Measurements from ENCODE around the gene METTL25B.

Gene METTL25B

GRCh38 chr1:156772222-156772621 lies 44.0 kb downstream of the METTL25B start:
- H3K4me1 ChIP-seq (ENCODE audit: control insufficient read depth, insufficient read depth, low read length), result peaks cover 9% of the 10 kb centered on the region
- no peak overlapping the region for H3K27ac ChIP-seq (ENCODE audit: insufficient read depth, low read depth, low read length, poor library complexity, severe bottlenecking)
- no peaks in the 10 kb centered on the region for H3K27me3 ChIP-seq (ENCODE audit: control insufficient read depth, insufficient read depth, low read length, poor library complexity, severe bottlenecking)
- 97 to 100% methylated on average over 3 of the region's 3 CpGs for WGBS, 2 experiments
- H3K9me3 ChIP-seq (ENCODE audit: control insufficient read depth, low read length), result no peaks in the 10 kb centered on the region
- no peak overlapping the region for H3K4me3 ChIP-seq (ENCODE audit: insufficient read depth, low read depth, low read length)
- peaks cover 9% of the 10 kb centered on the region for H3K36me3 ChIP-seq (ENCODE audit: control insufficient read depth, insufficient read depth, low read length)

- no peak overlapping the region for H3K4me3 ChIP-seq (ENCODE audit: insufficient read depth, low read depth, low read length)
- peaks cover 9% of the 10 kb centered on the region for H3K4me1 ChIP-seq (ENCODE audit: control insufficient read depth, insufficient read depth, low read length)
- 81% methylated on average over 9 of the region's 9 CpGs for WGBS, 2 experiments
- H3K27me3 ChIP-seq (ENCODE audit: control insufficient read depth, insufficient read depth, low read length, poor library complexity, severe bottlenecking), result no peaks in the 10 kb centered on the region
- no peak overlapping the region for H3K27ac ChIP-seq (ENCODE audit: insufficient read depth, low read depth, low read length, poor library complexity, severe bottlenecking)
- peaks cover 9% of the 10 kb centered on the region for H3K36me3 ChIP-seq (ENCODE audit: control insufficient read depth, insufficient read depth, low read length)
- no peaks in the 10 kb centered on the region for H3K9me3 ChIP-seq (ENCODE audit: control insufficient read depth, low read length)
Measured at GRCh38 chr1:156772728-156773497, 44.6 kb downstream of the METTL25B start.

DNA sequence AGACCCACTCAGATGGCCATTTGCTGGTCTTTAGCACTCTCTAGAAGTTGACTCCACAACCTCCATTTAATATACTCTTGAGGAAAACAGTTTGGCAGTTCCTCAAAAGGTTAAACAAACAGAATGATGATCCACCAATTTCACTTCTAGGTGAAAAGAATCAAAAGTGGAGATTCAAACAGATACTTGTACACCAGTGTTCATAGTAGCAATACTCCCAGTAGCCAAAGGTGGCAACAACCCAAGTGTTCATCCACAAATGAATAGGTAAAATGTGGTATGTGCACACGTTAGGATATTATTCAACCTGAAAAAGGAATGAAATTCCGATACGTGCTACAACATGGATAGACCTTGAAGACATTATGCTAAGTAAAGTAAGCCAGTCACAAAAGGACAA lies 45.3 kb downstream of the METTL25B start:
- Histone ChIP-seq H3K36me3 (ENCODE audit: control insufficient read depth, insufficient read depth, low read length) (peaks cover 9% of the 10 kb centered on the region), H3K4me1 (ENCODE audit: control insufficient read depth, insufficient read depth, low read length) (peaks cover 6% of the 10 kb centered on the region), H3K9me3 (ENCODE audit: control insufficient read depth, low read length) (no peaks in the 10 kb centered on the region), H3K27ac (ENCODE audit: insufficient read depth, low read depth, low read length, poor library complexity, severe bottlenecking) (no peak overlapping the region), H3K27me3 (ENCODE audit: control insufficient read depth, insufficient read depth, low read length, poor library complexity, severe bottlenecking) (no peaks in the 10 kb centered on the region), H3K4me3 (ENCODE audit: insufficient read depth, low read depth, low read length) (no peak overlapping the region)
- WGBS, 2 experiments, result 96 to 98% methylated on average over 3 of the region's 3 CpGs

- H3K4me3 ChIP-seq (ENCODE audit: insufficient read depth, low read depth, low read length), result no peak overlapping the region
- H3K27me3 ChIP-seq (ENCODE audit: control insufficient read depth, insufficient read depth, low read length, poor library complexity, severe bottlenecking), result no peaks in the 10 kb centered on the region
- H3K36me3 ChIP-seq (ENCODE audit: control insufficient read depth, insufficient read depth, low read length), result peaks cover 8% of the 10 kb centered on the region
- 92 to 95% methylated on average over 4 to 5 of the region's 5 CpGs for WGBS, 2 experiments
- H3K27ac ChIP-seq (ENCODE audit: insufficient read depth, low read depth, low read length, poor library complexity, severe bottlenecking), result no peak overlapping the region
- no peaks in the 10 kb centered on the region for H3K9me3 ChIP-seq (ENCODE audit: control insufficient read depth, low read length)
- no peaks in the 10 kb centered on the region for H3K4me1 ChIP-seq (ENCODE audit: control insufficient read depth, insufficient read depth, low read length)
Measured at GRCh38 chr1:156775799-156776198, 47.5 kb downstream of the METTL25B start.

- Histone ChIP-seq H3K4me1 (ENCODE audit: control insufficient read depth, insufficient read depth, low read length) (no peaks in the 10 kb centered on the region), H3K9me3 (ENCODE audit: control insufficient read depth, low read length) (no peaks in the 10 kb centered on the region), H3K36me3 (ENCODE audit: control insufficient read depth, insufficient read depth, low read length) (no peaks in the 10 kb centered on the region), H3K27me3 (ENCODE audit: control insufficient read depth, insufficient read depth, low read length, poor library complexity, severe bottlenecking) (no peaks in the 10 kb centered on the region), H3K4me3 (ENCODE audit: insufficient read depth, low read depth, low read length) (no peak overlapping the region), H3K27ac (ENCODE audit: insufficient read depth, low read depth, low read length, poor library complexity, severe bottlenecking) (no peak overlapping the region)
- WGBS, 2 experiments, result 91 to 96% methylated on average over 4 of the region's 4 CpGs
Measured at GRCh38 chr1:156776942-156777341, 48.7 kb downstream of the METTL25B start.

- H3K9me3 ChIP-seq (ENCODE audit: control insufficient read depth, low read length), result no peaks in the 10 kb centered on the region
- H3K4me3 ChIP-seq (ENCODE audit: insufficient read depth, low read depth, low read length), result no peak overlapping the region
- 85 to 91% methylated on average over 1 of the region's 1 CpG for WGBS, 2 experiments
- H3K27me3 ChIP-seq (ENCODE audit: control insufficient read depth, insufficient read depth, low read length, poor library complexity, severe bottlenecking), result no peaks in the 10 kb centered on the region
- H3K36me3 ChIP-seq (ENCODE audit: control insufficient read depth, insufficient read depth, low read length), result no peaks in the 10 kb centered on the region
- H3K27ac ChIP-seq (ENCODE audit: insufficient read depth, low read depth, low read length, poor library complexity, severe bottlenecking), result no peak overlapping the region
- no peaks in the 10 kb centered on the region for H3K4me1 ChIP-seq (ENCODE audit: control insufficient read depth, insufficient read depth, low read length)
Measured at GRCh38 chr1:156777573-156777972, 49.3 kb downstream of the METTL25B start.

DNA sequence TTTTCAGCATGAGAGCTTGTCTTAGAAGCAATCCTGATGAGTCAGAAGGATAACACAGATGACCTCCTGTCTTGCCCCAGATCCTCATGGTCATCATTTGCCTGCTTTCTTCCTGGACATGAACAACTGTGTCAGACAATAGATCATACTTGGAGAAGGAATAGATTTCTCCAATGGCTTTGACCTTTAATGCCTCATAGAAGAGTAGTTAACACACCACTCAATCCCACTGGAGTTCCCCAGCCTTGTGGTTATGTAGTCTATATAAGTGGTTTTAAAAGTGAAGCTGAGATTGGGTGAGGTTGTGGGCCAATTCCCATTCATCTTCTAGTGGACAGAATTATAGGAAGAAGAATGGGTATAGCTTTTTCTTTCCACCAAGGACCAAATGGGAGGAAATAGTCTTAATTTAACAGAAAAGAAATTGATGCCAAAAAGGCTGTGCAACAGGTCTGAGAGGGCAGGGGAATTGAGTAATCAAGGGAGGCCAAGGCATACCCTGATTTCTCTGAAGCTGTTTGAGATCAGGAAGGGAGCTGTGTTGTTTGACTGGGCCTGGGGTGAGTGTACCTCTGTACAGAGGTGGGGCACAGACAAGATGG lies 53.4 kb downstream of the METTL25B start:
- no peaks in the 10 kb centered on the region for H3K4me1 ChIP-seq (ENCODE audit: control insufficient read depth, insufficient read depth, low read length)
- H3K9me3 ChIP-seq (ENCODE audit: control insufficient read depth, low read length), result no peaks in the 10 kb centered on the region
- H3K4me3 ChIP-seq (ENCODE audit: insufficient read depth, low read depth, low read length), result no peak overlapping the region
- no peaks in the 10 kb centered on the region for H3K27me3 ChIP-seq (ENCODE audit: control insufficient read depth, insufficient read depth, low read length, poor library complexity, severe bottlenecking)
- no peak overlapping the region for H3K27ac ChIP-seq (ENCODE audit: insufficient read depth, low read depth, low read length, poor library complexity, severe bottlenecking)
- peaks cover 20% of the 10 kb centered on the region for H3K36me3 ChIP-seq (ENCODE audit: control insufficient read depth, insufficient read depth, low read length)

GRCh38 chr1:156785458-156785857 lies 57.2 kb downstream of the METTL25B start:
- no peaks in the 10 kb centered on the region for H3K4me1 ChIP-seq (ENCODE audit: control insufficient read depth, insufficient read depth, low read length)
- H3K36me3 ChIP-seq (ENCODE audit: control insufficient read depth, insufficient read depth, low read length), result peaks cover 29% of the 10 kb centered on the region
- no peak overlapping the region for H3K4me3 ChIP-seq (ENCODE audit: insufficient read depth, low read depth, low read length)
- WGBS, 2 experiments, result 95 to 97% methylated on average over 6 of the region's 6 CpGs
- H3K27me3 ChIP-seq (ENCODE audit: control insufficient read depth, insufficient read depth, low read length, poor library complexity, severe bottlenecking), result no peaks in the 10 kb centered on the region
- no peaks in the 10 kb centered on the region for H3K9me3 ChIP-seq (ENCODE audit: control insufficient read depth, low read length)
- no peak overlapping the region for H3K27ac ChIP-seq (ENCODE audit: insufficient read depth, low read depth, low read length, poor library complexity, severe bottlenecking)

All from ectodermal cell (in vitro differentiated cells).